Measurements from ENCODE around the gene USP33. TPM values are rescaled to one million over a fixed set of nuclear protein-coding genes. Genes with fewer than 3 reads are reported as not detected.

The USP33 gene
- total and polyA plus RNA-seq, 2 of the 13 experiments (the other 11 are each of a cell fraction or from before 2014, with no cell fraction given): 32.0 to 49.1 TPM

DNA sequence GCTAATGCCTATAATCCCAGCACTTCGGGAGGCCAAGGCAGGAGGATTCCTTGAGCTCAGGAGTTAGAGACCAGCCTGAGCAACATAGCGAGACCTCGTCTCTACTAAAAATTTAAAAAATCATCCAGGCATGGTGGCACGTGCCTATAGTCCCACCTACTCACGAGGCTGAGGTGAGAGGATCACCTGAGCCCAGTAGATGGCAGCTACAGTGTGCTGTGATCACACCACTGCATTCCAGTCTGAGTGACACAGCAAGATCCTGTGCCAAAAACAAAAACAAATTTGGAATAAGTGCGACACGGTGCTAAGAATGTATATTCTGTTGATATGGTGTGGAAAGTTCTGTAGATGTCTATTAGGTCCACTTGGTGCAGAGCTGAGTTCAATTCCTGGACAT lies 15.1 kb downstream of the USP33 start:
- H3K4me3 ChIP-seq (replicated peaks in 1 of 3; ENCODE audit: insufficient read depth in 1 of 3, low read depth in 2 of 3, low read length in 3 of 3): no peak overlapping the region
- in situ Hi-C loops (cut with HindIII; ENCODE audit: extremely low pct_ligation_motif_present, low pct_unique_long_range_greater_than_20kb): no loop called here
- no peaks in the 10 kb centered on the region for H3K27me3 ChIP-seq (ENCODE audit: control insufficient read depth in 1 of 2, insufficient read depth in 2 of 2, low read length in 2 of 2)
- H3K36me3 ChIP-seq (replicated peaks in 1 of 2; ENCODE audit: control insufficient read depth in 1 of 2, insufficient read depth in 2 of 2, low read length in 2 of 2): peaks cover 3 to 11% of the 10 kb centered on the region in 2 experiments; a peak in 3 of 5 replicates
- no peak overlapping the region for H2AFZ ChIP-seq (ENCODE audit: low read length)
- H4K20me1 ChIP-seq (ENCODE audit: insufficient read depth, low read length): no peaks in the 10 kb centered on the region; the same call in 1 of the 2 replicates
- no peak overlapping the region for H3K9ac ChIP-seq (ENCODE audit: insufficient read depth, low read depth, low read length)
- H3K9me3 ChIP-seq (ENCODE audit: low read length): no peaks in the 10 kb centered on the region
- POLR2A ChIA-PET: no interaction called here
- 91% methylated on average over 7 of the region's 7 CpGs for WGBS (ENCODE audit: low lambda C conversion rate)
- H3K4me2 ChIP-seq (ENCODE audit: low read depth, low read length): no peak overlapping the region
- no peak for DNase-seq (ENCODE audit: low spot score)
- no peak overlapping the region for H3K27ac ChIP-seq (ENCODE audit: extremely low read length, insufficient read depth, low read length)
- intact Hi-C loops (cut with micrococcal nuclease; ENCODE audit: unreplicated experiment): no loop called here
- peak; percentile 58; the same call in 1 of the 3 replicates for ATAC-seq
- FAIRE-seq: no peak
- H3K79me2 ChIP-seq (ENCODE audit: insufficient read depth, low read length): peaks cover 47% of the 10 kb centered on the region
- no peak for TF ChIP-seq ZNF530 (CRISPR knock-in tag; IDR thresholded peaks at IDR 0.05; ENCODE audit: low read depth)
- no peak for TF ChIP-seq ELF1 (CRISPR knock-in tag; IDR thresholded peaks at IDR 0.05)
- peak; percentile 18; the same call in 1 of the 2 replicates for TF ChIP-seq STAG1 (CRISPR knock-in tag; IDR thresholded peaks at IDR 0.05)
- no peak for TF ChIP-seq PRPF4 (IDR thresholded peaks at IDR 0.05; ENCODE audit: low read depth, low read length, poor library complexity, severe bottlenecking)
- TF ChIP-seq ZNF543 (CRISPR knock-in tag; IDR thresholded peaks at IDR 0.05): no peak
- peak; percentile 24; the same call in 1 of the 2 replicates for TF ChIP-seq CTCF (CRISPR knock-in tag; IDR thresholded peaks at IDR 0.05)
- CTCF ChIA-PET (ENCODE audit: low intra/inter-chr PET ratio, low total read pairs): no interaction called here
- peaks cover 9% of the 10 kb centered on the region for H3K4me1 ChIP-seq (ENCODE audit: insufficient read depth, low read length)
- no TSS peak for BruUV-seq (replicated peaks)

DNA sequence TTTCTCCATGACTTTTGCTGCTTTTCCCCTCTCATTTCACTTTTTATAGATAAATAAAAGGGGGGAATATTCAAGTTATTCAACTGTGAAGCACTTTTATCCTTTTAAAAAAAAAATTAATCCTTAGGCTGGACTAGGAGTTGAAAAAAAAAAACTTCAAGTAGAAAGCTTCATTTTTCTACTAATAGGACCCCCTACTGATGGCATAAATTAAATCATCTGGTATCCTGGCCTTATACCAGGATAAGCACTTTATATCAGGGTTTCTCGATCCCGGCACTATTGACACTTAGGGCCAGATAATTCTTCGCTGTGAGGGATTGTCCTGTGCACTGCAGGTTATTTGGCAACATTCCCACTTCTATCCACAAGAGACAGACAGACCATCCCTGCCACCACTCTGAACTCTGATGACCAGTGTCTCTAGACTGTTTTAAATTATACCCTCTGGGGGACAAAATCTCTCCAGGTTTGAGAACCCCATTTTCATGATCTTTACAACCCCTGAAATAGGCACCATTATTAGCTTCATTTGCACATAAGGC lies 17.6 kb downstream of the USP33 start:
- peaks cover under 1% of the 10 kb centered on the region for H3K4me1 ChIP-seq (ENCODE audit: insufficient read depth, low read length)
- H3K79me2 ChIP-seq (ENCODE audit: insufficient read depth, low read length): peaks cover 26% of the 10 kb centered on the region
- no peaks in the 10 kb centered on the region for H3K27me3 ChIP-seq (ENCODE audit: control insufficient read depth in 1 of 2, insufficient read depth in 2 of 2, low read length in 2 of 2)
- 98% methylated on average over 3 of the region's 3 CpGs for WGBS (ENCODE audit: low lambda C conversion rate)
- 0 out of 3 replicates have a peak, but pooled peaks have one; percentile 35 for ATAC-seq
- FAIRE-seq: no peak
- in situ Hi-C loops (cut with HindIII; ENCODE audit: extremely low pct_ligation_motif_present, low pct_unique_long_range_greater_than_20kb): no loop called here
- peaks cover 3 to 26% of the 10 kb centered on the region in 2 experiments for H3K36me3 ChIP-seq (replicated peaks in 1 of 2; ENCODE audit: control insufficient read depth in 1 of 2, insufficient read depth in 2 of 2, low read length in 2 of 2)
- POLR2A ChIA-PET: no interaction called here
- no peak overlapping the region for H3K9ac ChIP-seq (ENCODE audit: insufficient read depth, low read depth, low read length)
- DNase-seq (ENCODE audit: low spot score): no peak
- intact Hi-C loops (cut with micrococcal nuclease; ENCODE audit: unreplicated experiment): no loop called here
- H4K20me1 ChIP-seq (ENCODE audit: insufficient read depth, low read length): no peaks in the 10 kb centered on the region
- no peak overlapping the region for H3K4me3 ChIP-seq (replicated peaks in 1 of 3; ENCODE audit: insufficient read depth in 1 of 3, low read depth in 2 of 3, low read length in 3 of 3)
- CTCF ChIA-PET (ENCODE audit: low intra/inter-chr PET ratio, low total read pairs): no interaction called here
- no peak overlapping the region for H3K27ac ChIP-seq (ENCODE audit: extremely low read length, insufficient read depth, low read length)
- H3K4me2 ChIP-seq (ENCODE audit: low read depth, low read length): no peak overlapping the region
- BruUV-seq (replicated peaks): no TSS peak
- no peaks in the 10 kb centered on the region for H3K9me3 ChIP-seq (ENCODE audit: low read length)
- no peak overlapping the region for H2AFZ ChIP-seq (ENCODE audit: low read length)
- TF ChIP-seq ZBTB37 (CRISPR knock-in tag; IDR thresholded peaks at IDR 0.05): no peak
- TF ChIP-seq CCDC6 (CRISPR knock-in tag; IDR thresholded peaks at IDR 0.05): no peak
- no peak for TF ChIP-seq FOXA1 (IDR thresholded peaks at IDR 0.05)
- no peak for TF ChIP-seq FOXA1 (CRISPR knock-in tag; IDR thresholded peaks at IDR 0.05)
- no peak for TF ChIP-seq ZNF224 (CRISPR knock-in tag; IDR thresholded peaks at IDR 0.05)
- TF ChIP-seq CENPT (CRISPR knock-in tag; IDR thresholded peaks at IDR 0.05; ENCODE audit: low read depth): no peak
- no peak for TF ChIP-seq ZNF761 (CRISPR knock-in tag; conservative IDR thresholded peaks at IDR 0.05)
- TF ChIP-seq ZNF747 (CRISPR knock-in tag; IDR thresholded peaks at IDR 0.05; ENCODE audit: borderline replicate concordance): no peak
- TF ChIP-seq ZC3H13 (CRISPR knock-in tag; IDR thresholded peaks at IDR 0.05): no peak
- no peak for TF ChIP-seq POLR2A (IDR thresholded peaks at IDR 0.05; ENCODE audit: insufficient read depth in 1 of 2, low read depth in 2 of 2, low read length in 2 of 2)
